Measurements from ENCODE around the gene SSTR5. TPM values are rescaled to one million over a fixed set of nuclear protein-coding genes. Genes with fewer than 3 reads are reported as not detected.

SSTR5 gene
- total RNA-seq, 1 donor from 2014 or later: not detected

GRCh38 chr16:1102921-1103635 is 30.5 kb downstream of the SSTR5 start:
- DNase-seq (ENCODE audit: low spot score): peak; percentile 16

GRCh38 chr16:1103636-1103980 is 31.1 kb downstream of the SSTR5 start:
- DNase-seq (ENCODE audit: low spot score): no peak

DNA sequence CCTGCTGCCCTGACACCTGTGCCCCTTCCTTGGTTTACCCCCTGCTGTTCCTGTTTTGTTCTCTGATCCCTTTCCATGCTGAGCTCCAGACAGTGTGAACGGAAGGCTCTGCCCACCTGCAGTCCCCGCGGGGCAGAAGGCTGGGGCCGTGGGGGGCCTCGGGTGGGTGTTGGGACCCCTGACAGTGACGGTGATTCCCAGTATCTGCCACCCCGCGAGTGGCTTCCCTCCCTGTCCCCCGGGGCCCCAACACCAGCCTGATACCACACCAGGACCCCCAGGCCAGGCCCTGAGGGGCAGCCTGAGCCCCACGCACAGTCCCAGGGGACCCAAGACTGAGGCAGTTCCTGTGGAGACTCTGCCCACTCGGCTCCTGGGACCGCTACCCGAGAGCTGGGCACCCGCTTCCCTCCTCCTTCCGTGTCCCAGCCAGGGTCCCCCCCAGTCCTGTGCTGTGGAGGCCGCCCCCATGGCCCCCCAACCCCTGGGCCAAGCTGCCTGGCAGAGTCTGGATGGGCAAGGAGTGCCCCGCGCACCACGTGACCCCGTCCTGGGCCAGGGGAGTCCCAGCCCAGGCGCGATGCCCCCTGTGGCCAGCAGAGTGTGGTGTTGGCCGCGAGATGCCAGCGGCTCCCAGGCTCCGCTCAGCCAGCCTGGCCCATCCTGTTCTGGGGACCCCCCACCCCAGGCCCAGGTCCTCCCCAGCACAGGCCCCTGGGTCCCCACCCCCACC is 33.5 kb downstream of the SSTR5 start:
- DNase-seq (ENCODE audit: low spot score): peak; percentile 49

- no peak for DNase-seq (ENCODE audit: low spot score)
Measured at GRCh38 chr16:1106659-1107058, 34.1 kb downstream of the SSTR5 start.

- no peak for DNase-seq (ENCODE audit: low spot score)
Measured at GRCh38 chr16:1107141-1107540, 34.6 kb downstream of the SSTR5 start.

- no peak for DNase-seq (ENCODE audit: low spot score)
Measured at GRCh38 chr16:1107731-1108130, 35.2 kb downstream of the SSTR5 start.

DNA sequence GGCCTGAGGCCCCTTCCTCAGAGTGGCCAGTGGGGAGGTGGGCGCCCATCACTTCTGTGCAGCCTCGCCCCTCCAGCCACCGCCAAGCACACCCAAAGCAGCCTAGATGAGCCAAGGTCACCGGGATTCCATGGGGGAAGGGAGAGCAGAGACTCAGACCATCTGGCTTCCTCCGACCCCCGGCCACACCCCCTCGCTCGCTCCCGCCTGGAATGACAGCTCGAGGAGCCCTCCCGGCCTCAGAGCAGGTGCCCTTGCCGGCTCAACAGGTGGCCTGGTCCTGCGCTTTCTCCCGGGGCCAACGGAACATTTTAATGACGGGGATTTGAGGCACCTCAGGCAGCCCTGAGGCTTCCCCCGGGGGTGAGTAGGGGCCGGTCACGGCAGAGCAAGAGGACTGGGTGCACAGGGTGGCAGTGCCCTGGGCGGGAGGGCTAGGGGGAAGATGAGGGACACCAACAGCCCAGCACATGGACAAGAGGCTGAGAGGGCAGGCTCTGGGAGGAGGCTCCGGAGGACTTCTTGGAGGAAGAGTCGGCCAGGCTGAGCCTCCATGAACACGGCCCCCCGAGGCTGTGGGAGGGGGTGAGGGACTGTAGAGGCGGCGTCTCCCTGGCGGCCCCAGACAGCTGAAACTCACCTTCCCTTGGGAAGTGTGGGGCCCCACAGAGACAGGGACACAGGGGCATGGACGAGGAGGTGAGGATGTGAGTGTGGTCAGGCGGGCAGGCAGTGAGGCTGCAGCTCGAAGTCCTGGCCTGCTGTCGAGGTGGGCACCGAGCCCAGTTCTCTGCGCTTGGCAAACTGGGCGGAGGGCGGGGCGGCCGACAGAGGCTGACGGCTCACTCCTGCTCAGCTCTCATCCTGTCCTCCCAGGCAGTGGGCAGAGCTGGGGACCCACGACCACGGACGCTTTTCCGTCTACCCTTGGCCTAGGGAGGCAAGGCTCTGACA is 36.0 kb downstream of the SSTR5 start:
- DNase-seq (ENCODE audit: low spot score): no peak

GRCh38 chr16:1109648-1110047 is 37.1 kb downstream of the SSTR5 start:
- DNase-seq (ENCODE audit: low spot score): peak; percentile 19

DNA sequence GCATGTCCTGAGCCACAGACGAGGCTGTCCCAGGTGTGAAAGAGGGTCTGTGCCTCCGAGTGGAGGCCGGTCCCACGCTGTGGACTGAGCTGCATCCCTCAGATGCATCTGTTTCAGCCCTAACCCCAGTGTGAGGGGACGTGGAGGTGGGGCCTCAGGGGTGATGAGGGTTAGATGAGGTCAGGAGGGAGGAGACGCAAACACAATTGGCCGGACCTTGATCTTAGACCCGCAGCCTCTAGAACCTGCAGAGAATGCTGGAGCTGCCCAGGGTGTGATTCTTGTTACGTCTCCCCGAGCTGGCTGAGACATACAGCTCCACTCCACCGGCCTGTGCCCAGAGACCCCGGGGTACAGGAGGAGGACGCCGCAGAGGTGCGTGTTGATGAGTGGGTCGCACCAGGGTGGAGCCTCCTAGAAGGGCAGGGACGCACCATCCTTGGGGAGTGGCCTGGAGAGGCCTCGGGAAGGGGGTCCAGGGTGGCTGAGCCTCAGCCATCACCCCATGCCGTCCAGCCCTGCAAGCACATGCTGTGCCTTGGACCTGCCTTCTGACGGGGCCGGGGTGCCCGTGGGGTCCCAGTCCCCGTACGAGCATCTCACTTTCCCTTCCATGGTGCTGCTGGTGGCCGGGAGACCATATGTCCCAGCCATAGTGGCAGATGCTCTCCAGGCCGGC is 40.1 kb downstream of the SSTR5 start:
- no peak for DNase-seq (ENCODE audit: low spot score)

DNA sequence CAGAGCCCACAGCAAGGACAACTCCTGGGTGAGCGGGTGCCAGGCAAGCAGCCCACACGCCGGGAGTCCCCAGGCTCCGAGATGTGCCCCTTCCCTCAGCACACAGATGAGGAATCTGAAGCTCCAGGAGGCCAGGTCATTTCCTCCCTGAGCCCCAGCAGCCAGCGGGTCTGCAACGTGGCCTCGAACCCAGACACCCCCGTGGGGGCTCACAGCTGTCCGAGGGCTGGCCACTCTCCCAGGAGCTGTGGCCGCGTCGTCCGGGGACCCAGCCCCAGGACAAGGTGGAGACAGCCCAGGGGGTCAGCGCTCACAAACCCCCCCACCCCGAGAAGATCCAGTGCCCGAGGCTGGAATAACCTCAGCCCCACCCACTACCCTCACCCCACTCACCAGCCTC is 40.9 kb downstream of the SSTR5 start:
- DNase-seq (ENCODE audit: low spot score): no peak

DNA sequence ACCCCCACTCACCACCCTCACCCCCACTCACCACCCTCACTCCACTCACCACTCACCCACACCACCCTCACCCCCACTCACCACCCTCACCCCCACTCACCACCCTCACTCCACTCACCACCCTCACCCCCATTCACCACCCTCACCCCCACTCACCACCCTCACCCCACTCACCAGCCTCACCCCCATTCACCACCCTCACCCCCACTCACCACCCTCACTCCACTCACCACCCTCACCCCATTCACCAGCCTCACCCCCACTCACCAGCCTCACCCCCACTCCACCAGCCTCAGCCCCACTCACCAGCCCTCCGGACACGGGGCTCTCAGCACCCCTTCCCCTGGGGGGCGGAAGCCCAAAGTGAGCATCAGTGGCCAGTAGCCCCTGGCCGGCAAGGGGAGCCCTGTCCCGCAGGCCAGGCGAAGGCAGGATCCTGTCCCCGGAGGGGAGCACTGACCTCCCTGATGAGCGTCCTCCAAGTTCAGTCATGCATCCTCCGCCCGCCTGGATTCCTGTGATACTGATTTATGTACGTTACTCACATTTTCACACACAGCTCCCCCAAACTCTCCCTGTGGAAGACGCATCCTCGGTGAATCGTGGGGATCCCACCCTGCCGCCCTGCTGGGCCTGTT is 41.5 kb downstream of the SSTR5 start:
- DNase-seq (ENCODE audit: low spot score): no peak

- no peak for DNase-seq (ENCODE audit: low spot score)
Measured at GRCh38 chr16:1116693-1117077, 44.1 kb downstream of the SSTR5 start.

DNA sequence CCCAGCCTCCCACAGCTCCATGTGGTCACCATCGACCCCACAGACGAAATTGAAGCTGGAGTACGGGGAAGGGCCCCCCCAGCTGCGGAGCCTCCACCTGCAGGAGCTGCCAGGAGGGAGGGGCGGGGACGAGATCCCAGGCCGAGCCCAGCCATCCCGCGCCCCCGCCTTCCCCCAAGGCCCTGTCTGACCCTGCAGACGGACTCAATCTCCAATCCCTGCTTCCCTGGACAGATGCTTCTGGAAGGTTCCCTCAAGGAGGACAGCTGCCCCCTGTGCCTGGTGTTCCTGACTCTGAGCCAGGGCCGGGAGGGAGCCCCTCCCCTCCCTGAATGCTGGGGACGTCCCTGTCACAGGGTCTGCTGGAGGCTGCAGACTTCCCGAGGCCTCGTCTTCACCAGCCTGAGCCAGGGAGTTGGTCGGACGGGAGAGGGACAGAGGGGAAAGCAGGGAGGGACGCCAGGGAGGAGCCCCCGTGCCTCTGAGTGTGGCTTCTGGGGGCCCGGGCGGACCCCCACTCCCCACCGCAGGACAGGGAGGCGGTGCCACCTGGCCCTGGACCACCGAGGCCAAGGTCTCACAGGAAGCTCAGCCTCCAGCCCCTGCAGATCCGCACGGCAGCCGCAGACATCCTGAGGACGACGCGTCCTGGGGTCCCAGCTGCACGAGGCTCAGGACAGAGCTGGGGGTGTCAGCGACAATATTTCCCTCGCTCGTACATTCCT is 44.8 kb downstream of the SSTR5 start:
- DNase-seq (ENCODE audit: low spot score): no peak

- DNase-seq (ENCODE audit: low spot score): no peak
Measured at GRCh38 chr16:1117926-1118325, 45.4 kb downstream of the SSTR5 start.

DNA sequence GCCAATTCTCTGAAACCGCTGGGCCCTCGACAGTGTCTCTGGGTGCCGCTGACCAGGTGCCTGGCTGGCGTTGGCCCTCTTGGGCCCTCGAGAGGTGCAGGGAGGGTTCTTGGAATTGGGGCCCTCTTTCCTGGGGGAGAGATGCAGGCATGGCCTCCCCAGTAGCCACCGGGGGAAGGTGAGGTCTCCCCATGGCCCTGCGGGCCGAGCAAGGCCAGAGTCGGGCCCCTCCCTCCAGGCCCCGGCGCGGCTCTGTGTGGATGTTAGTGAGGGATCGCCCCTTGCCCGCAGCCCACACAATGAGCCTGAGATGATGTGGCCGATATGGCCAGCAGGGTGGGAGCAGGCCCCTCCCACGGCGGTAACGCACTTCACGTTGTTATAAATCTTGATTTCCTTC is 46.6 kb downstream of the SSTR5 start:
- DNase-seq (ENCODE audit: low spot score): no peak

DNA sequence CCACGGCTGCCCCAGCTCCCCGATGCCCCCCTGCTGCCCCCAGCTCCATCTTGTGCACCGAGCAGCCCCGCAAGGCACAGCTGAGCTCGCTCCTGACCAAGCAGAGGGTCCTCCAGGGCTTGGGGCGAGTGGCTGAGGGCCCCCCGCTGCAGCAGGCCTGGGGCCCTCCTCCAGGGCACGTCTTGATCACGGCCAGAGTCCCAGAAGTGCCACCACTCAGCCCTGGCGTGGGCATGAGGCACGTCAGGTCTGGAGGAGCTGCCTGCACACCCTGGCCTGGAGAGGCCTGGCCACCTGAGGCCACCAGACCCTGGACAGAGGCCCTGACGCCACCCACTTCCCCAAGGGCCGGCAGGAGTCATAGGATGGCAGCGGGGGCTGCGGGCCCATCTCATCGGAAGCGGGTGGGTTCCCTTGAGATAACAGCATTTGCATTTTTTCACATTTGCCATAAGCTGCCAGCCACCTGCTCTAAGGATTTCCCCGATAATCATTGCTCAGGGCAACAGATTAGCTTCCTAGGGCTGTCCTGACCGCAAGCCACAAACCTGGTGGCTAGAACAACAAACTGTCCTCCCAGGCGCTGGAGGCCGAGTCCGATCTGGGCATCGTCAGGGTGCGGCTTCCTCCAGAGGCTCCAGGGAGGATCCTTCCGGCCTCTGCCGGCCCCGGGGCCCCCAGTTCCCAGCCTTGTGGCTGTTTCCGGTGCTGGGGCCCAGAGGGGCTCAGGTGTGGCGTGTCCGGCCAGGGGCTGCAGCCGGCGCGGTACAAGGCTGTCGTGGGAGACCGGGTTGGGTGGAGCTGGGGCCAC is 47.4 kb downstream of the SSTR5 start:
- no peak for DNase-seq (ENCODE audit: low spot score)

- DNase-seq (ENCODE audit: low spot score): no peak
Measured at GRCh38 chr16:1120577-1120941, 48.0 kb downstream of the SSTR5 start.

- DNase-seq (ENCODE audit: low spot score): no peak
Measured at GRCh38 chr16:1121009-1121408, 48.5 kb downstream of the SSTR5 start.

- DNase-seq (ENCODE audit: low spot score): no peak
Measured at GRCh38 chr16:1121601-1122397, 49.3 kb downstream of the SSTR5 start.
